SU-DHL-6 (cell line): ENCODE results near the gene NPAS2.

Experiments used
- CTCF ChIP-seq: fragments of 200-600 bp; sonication (generic); IDR thresholded peaks from one replicate; pipeline ENCODE4 v1.5.1; 2017; ENCODE audit warnings: antibody characterized with exemption, mild to moderate bottlenecking, low read length, moderate library complexity; ENCODE audit not compliant: insufficient read depth, poor library complexity, severe bottlenecking
- EZH2phosphoT487 ChIP-seq: fragments of 200-600 bp; sonication (generic), shearing (Covaris generic); conservative IDR thresholded peaks from 2 replicates; pipeline ENCODE4 v1.6.1; 2018; ENCODE audit warnings: mild to moderate bottlenecking, antibody characterized with exemption, low read length, moderate library complexity, mixed read lengths

GRCh38 chr2:100998235-100998573, 178.3 kb downstream of the NPAS2 start:
- TF ChIP-seq CTCF (no peak), EZH2phosphoT487 (no peak)
